Muscle of back (tissue), 11 donors: Measurements from ENCODE around the gene EIPR1. TPM values are rescaled to one million over a fixed set of nuclear protein-coding genes. Genes with fewer than 3 reads are reported as not detected.
A peak's percentile ranks its signal among the peaks of the same experiment; 100 is the strongest.

Experiments
- DNase-seq, 3 donors: peaks; one replicate each; pipeline versions ENCODE4 v3.0.0 to v3.0.0-alpha.2; 2013
- polyA plus RNA-seq, 10 donors: library from polyadenylated mRNA; unstranded; fragments of 120-200 nt; gene quantifications; one replicate each; pipeline ENCODE4 v1.2.1, GENCODE V29; 2013; ENCODE audit not compliant: insufficient read length in 10 of 10

The EIPR1 gene
- polyA plus RNA-seq, 10 donors: 12.7 to 21.8 (median 17.3) TPM

DNA sequence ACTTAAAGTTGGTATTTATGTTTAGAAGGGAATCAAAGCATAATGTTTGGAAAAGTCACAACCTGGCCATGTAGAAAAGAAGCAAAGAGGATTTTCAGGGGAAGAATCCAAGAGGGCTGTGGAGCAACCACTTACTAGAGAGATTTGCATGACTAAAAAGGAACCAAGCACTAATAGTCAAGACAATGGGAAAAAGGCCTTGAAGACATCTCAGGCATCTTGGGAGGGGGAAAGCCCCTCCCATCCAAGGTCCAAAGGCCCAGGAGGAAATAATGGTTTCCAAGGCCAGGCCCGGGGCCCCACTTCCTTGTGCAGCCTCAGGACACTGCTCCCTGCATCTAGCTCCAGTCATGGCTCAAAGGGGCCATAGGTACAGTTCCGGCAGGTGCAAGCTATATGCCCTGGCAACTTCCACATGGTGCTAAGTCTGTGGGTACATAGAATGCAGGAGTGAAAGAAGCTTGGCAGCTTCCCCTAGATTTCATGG is 128.1 kb downstream of the EIPR1 start:
- no peak for DNase-seq

DNA sequence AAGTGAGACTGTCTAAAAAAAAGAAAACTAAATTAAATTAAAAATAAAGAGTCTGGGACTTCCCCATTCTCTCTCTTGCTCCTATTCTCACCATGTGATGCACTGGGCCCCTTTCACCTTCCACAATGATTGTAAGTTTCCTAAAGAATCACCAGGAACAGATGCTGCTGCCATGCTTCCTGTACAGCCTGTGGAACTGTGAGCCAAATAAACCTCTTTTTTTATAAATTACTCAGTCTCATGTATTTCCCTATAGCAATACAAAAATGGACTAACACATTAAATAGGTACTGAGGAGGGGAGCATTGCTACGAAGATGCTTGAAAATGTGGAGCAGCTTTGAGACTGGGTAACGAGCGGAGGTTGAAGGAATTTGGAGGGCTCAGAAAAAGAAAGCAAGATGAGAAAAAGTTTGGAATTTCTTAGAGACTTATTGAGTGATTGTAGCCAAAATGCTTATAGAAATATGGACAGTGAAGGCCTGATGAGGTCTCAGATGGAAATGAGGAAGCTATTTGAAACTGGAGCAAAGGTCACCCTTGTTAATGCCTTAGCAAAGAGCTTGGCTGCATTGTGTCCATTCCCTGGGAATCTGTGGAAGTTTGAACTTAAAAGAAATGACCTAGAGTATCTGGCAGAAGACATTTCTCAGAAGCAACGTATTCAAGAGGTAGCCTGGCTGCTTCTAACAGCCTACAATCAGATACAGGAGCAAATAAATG is 128.7 kb downstream of the EIPR1 start:
- no peak for DNase-seq

DNA sequence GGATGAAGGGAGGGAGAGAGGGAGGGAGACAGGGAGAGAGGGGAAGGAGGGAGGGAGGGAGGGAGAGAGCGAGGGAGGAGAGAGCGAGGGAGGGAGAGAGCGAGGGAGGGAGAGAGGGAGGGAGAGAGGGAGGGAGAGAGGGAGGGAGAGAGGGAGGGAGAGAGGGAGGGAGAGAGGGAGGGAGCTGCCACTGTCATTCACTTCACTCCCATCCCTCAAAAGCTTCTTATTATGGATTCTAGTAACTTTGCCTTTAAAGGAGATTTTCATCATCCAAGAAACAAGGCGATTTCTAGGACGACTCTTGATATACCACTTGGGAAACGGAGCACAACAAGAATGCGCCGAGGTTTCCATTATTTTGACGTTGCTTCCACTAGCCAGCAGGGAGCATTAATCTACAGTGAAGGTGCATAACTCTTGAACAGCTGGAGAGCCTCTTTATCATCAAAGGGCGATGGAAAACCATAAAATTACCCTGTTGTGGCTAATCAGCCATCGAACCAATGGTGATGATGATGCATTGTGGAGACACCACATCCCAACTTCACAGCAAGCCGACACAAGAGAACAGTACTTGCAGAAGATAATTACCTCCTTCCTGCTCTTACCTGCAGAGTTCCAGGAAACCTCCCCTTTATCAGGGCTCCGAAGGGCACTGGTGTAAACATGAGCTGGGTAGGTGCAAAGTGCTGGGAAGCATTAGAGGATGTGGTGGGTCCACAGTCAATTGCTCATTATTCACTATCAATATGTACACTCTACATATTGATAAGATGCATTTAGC is 130.5 kb downstream of the EIPR1 start:
- no peak for DNase-seq

DNA sequence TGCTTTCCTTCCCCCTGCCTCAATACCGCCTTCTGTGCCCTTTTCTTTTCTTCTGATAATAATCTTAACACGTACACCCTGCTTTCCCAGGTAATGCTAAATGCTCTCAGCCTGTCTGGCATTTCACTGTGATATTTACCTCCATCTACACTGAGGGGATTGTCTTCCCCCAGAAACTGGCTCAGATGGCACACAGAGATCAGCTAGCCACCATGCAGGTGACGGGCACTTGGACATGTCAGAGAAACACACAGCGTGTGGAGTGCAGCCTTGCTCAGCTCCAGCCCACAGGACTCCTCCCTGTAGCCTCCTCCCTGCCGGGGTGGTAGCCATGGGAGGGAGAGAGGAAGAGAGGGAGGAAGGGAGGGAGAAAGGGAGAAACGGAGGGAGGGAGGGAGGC is 131.2 kb downstream of the EIPR1 start:
- no peak for DNase-seq

DNA sequence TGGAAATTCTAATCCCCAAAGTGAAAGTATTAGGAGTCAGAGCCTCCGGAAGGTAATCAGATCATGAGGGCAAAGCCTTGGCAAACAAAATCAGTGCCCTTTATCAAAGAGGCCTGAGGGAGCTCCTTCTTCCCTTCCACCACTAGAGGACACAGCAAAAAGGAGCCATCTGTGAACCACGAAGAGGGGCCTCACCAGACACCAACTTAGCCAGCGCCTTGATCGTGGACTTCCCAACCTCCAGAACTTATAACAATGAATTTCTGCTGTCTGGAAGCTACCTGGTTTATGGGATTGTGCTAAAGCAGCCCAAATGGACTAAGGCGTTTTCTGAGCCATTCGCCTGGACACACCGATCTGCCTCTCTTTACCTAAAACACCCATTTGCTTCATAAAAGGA is 133.1 kb downstream of the EIPR1 start:
- DNase-seq: no peak

DNA sequence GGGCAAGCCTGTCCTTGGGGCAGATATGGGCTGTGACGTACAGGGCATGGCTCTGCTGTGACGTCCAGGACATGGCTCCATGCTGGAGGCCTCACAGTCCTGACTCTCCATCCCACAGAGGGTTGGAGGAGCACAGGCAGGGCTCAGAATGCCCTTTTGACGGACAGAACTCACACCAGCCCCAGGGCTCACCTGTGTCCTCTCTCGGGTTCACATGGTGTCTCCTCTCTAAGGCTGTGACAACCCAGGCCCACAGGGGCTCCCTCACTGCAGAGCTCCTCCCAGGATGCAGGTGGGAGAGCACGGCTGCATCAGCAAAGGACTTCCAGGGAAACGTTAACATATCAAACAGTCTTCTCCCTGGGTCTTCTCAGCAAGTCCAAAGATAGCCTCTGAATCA is 133.8 kb downstream of the EIPR1 start:
- no peak for DNase-seq

DNA sequence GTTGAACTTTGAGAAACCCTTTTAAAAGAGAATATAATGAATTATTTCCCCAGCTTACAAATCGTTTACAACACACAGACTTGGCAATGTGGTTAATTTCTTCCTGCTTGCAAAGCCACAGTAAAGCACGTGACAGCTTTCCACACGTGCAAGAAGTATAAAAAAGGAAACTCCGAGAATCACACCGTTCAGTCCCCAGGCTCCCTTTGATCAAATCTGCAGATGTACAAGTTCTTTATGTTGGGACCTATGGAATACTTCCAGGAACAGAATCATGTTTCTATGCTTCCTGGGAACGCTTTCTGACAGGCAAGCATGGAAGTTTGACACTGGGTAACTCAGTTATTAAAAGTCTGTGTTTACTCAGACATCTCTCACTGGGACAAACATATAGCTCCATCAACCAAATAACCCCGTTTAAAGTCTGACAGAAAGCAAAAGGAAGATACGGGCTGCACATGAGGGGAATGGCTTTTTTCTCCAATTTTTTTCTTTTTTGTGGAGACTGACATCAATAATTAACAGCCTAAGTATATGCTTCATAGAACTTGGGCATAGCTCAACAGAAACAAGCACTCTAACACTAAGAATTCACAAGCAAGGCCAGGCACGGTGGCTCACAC is 134.8 kb downstream of the EIPR1 start:
- DNase-seq: peak; percentile 32 to 74 (median 45)

DNA sequence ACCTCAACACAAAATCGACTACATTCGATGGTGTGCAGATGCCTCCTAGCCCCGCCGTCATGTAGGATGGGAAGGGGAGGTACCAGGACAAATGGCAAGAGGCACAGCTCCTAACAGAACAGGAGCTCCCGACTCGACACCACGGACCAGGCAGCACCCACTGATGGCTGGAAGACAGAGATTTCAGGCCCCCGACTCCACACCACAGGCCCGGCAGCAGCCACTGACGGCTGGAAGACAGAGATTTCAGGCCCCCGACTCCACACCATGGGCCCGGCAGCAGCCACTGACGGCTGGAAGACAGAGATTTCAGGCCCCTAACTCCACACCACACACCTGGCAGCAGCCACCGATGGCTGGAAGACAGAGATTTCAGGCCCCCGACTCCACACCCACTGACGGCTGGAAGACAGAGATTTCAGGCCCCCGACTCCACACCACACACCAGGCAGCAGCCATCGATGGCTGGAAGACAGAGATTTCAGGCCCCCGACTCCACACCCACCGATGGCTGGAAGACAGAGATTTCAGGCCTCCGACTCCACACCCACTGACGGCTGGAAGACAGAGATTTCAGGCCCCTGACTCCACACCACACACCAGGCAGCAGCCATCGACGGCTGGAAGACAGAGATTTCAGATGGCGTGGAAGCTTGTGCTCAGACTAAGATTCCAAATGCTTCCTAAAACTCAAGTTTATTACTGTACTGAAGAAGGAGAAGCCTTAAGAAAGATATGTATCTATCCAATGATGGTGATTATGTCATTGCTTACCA is 135.5 kb downstream of the EIPR1 start:
- peak in 1 of 3 donors; percentile 17 for DNase-seq

DNA sequence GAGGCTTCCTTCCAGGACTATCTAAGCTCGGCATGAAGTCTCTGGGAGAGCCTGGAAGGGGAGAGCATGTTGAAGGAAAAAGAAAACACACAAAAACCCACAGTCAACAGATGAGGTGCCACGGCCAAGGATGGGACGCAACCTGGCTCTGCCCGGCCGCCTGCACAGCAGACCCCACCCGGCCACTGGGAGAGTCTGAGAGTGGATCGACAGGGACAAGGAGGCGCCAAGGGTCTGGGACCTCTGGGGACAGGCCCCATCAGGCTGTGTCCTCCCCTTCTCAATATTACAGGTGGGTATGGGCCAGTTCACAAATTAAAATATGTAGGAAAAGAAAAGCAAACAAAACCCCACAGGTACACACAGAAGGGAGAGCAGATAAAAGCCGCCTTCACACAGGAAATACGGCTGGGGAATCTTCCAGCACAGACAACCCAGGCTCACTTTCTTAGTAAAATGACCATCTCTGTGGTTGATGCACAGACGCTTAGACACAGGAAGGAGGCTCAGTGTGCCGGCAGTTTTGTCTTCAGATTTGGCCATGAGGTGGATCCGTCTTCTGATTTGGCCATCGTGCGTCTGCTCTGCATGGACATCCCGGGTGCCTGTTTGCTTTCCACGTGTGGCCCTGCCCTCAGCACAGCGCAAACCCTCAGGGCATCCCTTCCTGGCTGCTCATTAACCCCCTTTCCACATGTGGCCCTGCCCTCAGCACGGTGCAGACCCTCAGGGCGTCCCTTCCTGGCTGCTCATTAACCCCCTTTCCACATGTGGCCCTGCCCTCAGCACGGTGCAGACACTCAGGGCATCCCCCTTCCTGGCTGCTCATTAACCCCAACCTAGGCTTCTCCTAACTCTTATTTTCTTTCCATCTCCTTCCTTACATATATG is 138.4 kb downstream of the EIPR1 start:
- DNase-seq: no peak

DNA sequence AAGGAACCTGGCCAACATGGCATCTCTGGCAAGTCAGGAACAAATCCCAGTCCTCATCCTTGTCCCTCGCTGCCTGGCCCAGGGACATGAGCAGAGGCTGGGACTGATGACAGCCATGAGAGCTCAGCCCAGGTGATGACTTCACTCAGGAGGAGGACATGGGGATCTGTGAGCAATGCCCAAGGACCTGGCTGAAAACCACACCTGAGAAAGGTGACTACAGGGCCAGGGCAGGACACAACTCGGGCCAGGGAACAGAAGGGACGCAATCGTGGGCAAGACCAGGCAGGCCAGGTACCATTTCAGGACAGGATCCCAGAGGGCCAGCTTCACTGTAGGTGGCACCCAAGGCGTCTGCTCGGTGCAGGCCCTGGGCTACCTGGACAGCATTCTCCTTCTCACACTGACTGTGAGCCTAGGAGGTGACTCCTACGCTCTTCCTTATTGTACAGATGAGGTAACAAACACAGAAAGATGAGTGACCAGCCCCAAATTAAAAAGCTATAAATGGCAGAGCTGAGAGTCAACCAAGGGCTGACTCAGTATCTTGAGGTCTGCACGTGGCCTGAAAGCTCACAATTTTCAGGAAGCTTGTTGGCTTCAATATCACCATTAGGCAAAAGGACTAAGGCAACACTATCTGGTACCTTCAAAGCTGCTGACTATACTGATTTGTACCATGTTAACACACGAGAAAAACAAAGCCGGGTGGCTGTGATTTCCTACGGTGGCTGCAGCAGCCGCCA is 141.1 kb downstream of the EIPR1 start:
- no peak for DNase-seq

DNA sequence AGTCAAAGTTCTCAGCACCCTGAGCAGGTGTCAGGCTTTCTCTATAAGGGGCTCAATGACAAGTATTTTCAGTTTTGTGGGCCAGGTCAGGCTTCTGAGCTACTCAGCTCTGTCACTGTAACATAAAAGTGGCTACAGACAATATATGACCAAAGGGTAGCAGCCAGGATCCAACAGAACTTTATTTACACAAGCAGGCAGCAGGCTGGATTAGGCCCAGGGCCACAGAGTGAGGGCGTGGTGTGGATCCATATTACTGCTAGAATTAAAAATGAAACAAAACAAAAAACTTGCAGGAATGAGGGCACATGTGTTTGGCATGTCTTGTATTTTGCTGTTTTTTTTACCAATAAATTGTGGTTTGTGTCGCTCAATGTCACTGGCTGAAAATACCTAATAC is 143.7 kb downstream of the EIPR1 start:
- no peak for DNase-seq

DNA sequence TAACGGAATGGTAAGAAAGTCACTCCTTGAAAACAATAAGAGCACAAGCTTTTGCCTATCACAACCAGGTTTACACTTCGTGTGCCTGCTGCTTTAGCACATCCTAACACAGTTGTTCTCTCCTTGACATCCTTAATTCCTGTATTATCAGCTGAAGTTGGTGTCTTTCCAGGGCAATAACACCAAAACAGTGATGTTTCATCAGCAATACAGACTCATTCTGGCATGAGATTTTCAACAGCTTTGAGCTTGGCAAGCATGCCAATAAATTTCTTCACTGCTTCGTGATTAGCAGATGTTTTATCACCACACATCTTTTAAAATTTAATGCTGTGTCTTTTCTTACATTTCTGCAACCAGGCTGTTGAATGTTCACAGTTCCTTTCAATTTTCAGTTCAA is 148.4 kb downstream of the EIPR1 start:
- no peak for DNase-seq

DNA sequence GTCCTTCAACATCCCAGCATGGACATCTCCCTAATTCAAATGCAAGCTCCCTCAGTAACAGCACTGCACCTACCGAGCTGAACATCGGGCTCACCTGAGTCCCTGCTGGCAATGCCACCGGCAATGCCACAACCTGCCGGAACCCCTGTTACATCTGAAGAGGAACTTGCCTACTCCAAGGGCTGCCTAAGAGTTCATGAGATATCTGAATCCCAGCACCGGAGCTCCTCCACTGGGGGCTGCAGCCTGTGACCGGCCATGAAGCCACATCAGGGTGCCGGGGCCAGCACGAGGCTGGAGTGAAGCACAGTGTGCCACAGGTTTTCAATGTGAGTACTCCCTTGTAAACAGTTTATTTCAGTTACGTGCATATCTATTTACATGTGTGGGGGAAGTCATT is 152.9 kb downstream of the EIPR1 start:
- DNase-seq: no peak

DNA sequence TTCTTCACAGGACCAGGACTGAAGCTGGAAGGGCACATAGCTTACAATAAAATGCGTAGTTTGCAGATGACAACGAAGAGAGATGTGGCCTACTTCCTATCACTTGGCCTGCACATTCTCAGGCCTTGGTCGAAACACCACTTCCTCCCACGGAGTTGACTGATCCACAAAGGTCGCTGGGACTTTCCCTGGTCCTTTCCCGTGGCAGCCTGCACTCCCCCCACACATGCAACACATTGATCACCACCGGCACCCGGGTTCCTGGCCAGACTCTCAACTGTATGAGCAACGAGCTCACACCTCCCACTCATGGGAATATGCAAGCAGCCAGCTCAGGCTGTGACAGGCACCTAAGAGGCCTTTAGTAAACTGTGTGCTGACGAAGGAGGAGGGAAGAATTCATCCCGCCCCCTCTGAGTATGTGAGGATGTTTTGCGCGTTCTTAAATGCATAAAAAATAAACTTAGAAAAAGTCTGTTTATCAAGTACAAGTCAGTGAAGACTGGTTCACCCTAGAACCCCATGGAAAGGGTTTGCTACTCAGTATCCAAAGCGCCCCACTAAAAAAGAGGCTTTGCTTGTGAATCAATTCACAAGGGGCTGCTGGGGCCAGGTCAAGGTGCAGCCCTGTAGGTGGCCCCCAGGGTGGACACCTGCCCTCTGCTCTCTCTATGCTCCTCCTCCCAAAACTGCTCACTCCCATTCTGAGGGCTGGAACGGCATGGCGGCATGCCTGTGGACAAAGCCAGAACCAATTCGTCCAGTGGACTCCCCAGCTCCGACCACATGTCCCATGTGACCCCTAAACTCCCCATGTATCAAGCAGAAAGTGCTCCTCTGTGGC is 154.3 kb downstream of the EIPR1 start:
- DNase-seq: no peak

DNA sequence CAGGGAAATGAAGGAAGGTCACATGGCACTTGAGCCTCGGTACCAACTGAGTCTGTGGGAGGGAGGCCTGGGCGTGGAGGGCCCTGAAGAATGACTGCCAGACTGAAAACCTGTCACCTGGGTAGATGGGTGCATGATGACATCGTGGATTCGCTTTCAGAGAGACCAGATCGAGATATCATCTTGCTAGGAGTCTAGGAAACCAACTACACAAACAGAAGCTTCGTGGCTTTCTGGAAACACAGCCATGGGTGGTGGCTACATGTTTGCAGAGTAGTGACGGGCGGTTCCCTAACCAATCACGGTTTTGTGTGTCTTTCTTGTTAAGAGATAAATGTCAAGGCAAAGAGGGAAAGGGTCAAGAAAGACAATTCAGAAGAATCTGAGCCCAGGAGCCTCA is 155.0 kb downstream of the EIPR1 start:
- no peak for DNase-seq

DNA sequence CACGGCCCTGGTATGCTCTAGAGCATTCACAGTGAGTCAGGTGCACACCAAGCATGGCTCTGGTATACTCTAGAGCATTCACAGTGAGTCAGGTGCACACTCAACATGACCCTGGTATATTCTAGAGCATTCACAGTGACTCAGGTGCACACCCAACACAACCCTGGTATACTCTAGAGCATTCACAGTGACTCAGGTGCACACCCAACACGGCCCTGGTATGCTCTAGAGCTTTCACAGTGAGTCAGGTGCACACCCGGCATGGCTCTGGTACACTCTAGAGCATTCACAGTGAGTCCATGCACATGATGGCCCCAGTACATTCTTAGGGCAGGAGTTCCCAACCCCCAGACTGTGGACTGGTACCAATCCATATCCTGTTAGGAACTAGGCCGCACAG is 158.1 kb downstream of the EIPR1 start:
- no peak for DNase-seq

DNA sequence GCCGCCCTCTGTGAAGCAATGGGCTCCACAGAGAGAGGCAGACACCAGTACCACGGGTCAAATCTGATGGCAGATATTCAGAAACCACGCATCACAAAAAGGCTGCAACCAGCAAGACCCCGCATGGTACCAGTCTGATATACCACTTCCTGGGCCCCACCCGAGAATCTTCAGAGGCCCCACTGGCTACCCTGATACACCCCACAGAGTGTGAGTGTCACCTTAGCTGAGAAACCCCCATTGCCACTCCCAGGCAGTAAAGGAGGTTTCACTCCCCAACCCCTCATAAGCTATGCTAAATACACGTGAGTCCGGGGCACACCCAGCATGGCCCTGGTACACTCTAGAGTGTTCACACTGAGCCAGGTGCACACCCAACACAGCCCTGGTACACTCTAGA is 160.0 kb downstream of the EIPR1 start:
- DNase-seq: no peak

DNA sequence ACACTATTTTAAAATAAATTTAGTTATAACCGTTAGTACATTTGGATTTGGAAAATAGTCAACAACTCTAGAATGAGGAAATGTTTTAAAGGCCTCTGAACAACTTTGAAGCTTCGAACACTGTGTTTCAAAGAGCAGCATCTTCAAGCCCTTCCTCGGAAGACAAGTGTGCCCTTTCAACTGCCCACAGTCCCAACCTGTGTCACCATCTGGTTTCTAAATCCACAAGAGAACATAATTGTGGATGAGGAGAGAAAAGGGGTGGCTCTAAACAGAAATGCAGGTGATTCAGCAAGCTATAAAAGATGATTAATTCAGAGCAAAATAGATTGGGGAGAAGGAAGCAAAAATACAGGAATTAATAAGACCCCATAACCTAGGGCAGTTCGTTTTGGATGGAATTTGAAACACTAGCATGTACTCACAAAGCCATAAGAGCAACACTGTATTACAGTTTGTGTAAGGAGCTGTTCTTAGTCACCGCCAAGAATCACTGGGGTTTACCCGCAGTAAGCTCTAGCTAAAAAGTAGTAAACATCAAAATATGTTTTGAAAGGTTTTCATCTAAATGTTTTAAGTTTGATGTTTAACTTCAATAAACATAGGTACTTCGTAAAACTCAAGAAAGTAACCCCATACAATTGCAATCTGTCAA is 160.7 kb downstream of the EIPR1 start:
- no peak for DNase-seq
